HEK293T (cell line): ENCODE results near the gene TMEM238L.

Experiments used
- CTCF ChIA-PET: fragments of 350-600 bp; formaldehyde crosslinking; extraction: SDS; loops from one replicate; lab custom pipeline; 2021; ENCODE audit warnings: antibody characterized with exemption, inconsistent platforms; lab: Yijun Ruan, JAX
- POLR2A ChIA-PET: fragments of 350-600 bp; formaldehyde crosslinking; extraction: SDS; loops from one replicate; lab custom pipeline; 2020; ENCODE audit warnings: antibody characterized with exemption, inconsistent platforms; lab: Yijun Ruan, JAX
- DNase-seq: peaks from one replicate; pipeline ENCODE4 v3.0.0; 2012; ENCODE audit warnings: mixed read lengths; ENCODE audit errors: extremely low spot score
- ARNT ChIP-seq: fragments of 450-650 bp; IDR thresholded peaks from 2 replicates; pipeline ENCODE4 v1.6.1; 2017; ENCODE audit warnings: mild to moderate bottlenecking
- BHLHE40 ChIP-seq: fragments of 450-650 bp; IDR thresholded peaks from 2 replicates; pipeline ENCODE4 v1.6.1; 2016; ENCODE audit warnings: mild to moderate bottlenecking, moderate library complexity, borderline replicate concordance
- CTBP1 ChIP-seq: fragments of 450-650 bp; IDR thresholded peaks from 2 replicates; pipeline ENCODE4 v1.6.1; 2016; ENCODE audit warnings: borderline replicate concordance
- ELF4 ChIP-seq: fragments of 450-650 bp; IDR thresholded peaks from 2 replicates; pipeline ENCODE4 v1.6.1; 2017; ENCODE audit warnings: antibody characterized with exemption
- FOXA1 ChIP-seq: fragments of 450-650 bp; IDR thresholded peaks from 2 replicates; pipeline ENCODE4 v1.6.1; 2016; ENCODE audit warnings: mild to moderate bottlenecking
- FOXK2 ChIP-seq: fragments of 450-650 bp; IDR thresholded peaks from 2 replicates; pipeline ENCODE4 v1.6.1; 2016; ENCODE audit warnings: mild to moderate bottlenecking
- FOXM1 ChIP-seq: fragments of 450-650 bp; IDR thresholded peaks from 2 replicates; pipeline ENCODE4 v1.6.1; 2017; ENCODE audit warnings: mild to moderate bottlenecking, borderline replicate concordance
- HDGF ChIP-seq: fragments of 450-650 bp; IDR thresholded peaks from 2 replicates; pipeline ENCODE4 v1.6.1; 2017; ENCODE audit warnings: antibody characterized with exemption, borderline replicate concordance
- L3MBTL2 ChIP-seq: fragments of 450-650 bp; conservative IDR thresholded peaks from 2 replicates; pipeline ENCODE4 v1.6.1; 2016; ENCODE audit warnings: mild to moderate bottlenecking
- LEF1 ChIP-seq: fragments of 450-650 bp; IDR thresholded peaks from 2 replicates; pipeline ENCODE4 v1.6.1; 2017; ENCODE audit warnings: mild to moderate bottlenecking, borderline replicate concordance
- NFRKB ChIP-seq: fragments of 450-650 bp; IDR thresholded peaks from 2 replicates; pipeline ENCODE4 v1.6.1; 2016; ENCODE audit warnings: mild to moderate bottlenecking, moderate library complexity
- SP1 ChIP-seq: fragments of 450-650 bp; IDR thresholded peaks from 2 replicates; pipeline ENCODE4 v1.6.1; 2017
- SUZ12 ChIP-seq: fragments of 450-650 bp; IDR thresholded peaks from 2 replicates; pipeline ENCODE4 v1.6.1; 2016; ENCODE audit warnings: mild to moderate bottlenecking
- TARDBP ChIP-seq: fragments of 450-650 bp; IDR thresholded peaks from 2 replicates; pipeline ENCODE4 v1.6.1; 2016
- ZNF384 ChIP-seq: fragments of 450-650 bp; IDR thresholded peaks from 2 replicates; pipeline ENCODE4 v1.6.1; 2016
- TF ChIP-seq, protein P1 (sequence below): fragments of 450-650 bp; IDR thresholded peaks from 2 replicates; pipeline ENCODE4 v1.6.1; 2016

The TMEM238L gene

DNA sequence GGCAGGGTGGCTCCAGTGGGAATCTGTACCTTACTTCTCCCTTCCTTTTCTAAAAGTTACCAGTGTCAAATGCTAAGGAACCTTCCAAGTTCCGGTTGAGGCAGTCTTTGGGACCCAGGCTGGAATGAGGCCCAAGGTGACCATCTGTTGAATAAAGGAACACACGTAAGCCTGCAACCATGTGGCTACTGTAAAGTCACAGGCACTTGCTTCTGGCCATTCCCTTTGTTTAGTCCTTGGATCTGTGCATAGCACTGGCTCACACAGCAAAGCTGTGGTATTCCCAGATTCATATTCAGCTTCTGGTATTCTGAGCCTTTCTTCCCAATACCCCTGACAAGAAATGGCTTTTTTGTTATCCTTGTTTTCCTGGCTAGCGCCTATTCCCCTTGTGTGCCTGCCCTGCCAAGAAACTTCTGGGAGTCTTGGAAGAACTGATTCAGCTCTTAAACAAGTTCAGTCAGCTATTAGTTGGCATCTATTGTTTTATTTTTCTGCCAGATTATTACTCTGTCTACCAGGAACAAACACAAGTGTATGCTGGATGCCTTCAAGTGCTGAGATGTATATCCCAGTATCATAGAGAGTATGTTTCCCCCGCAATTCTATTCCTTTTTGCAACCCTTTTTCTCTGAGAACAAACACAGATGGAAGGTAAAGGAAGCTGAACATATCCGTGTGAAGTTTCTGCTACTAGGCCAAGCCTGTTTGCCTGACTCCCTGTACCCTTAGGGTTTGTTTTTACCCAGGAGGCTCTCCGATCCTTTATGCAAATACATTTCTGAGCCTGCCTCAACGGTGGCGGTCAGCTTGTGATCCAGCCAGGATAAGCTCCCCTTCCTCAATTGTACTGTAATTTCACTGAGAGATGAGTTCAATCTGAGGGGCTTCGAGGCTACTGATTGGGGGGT lies 13.2 kb downstream of the TMEM238L start:
- CTCF ChIA-PET: no interaction called here
- POLR2A ChIA-PET: no interaction called here
- TF ChIP-seq LEF1: no peak
- TF ChIP-seq, protein P1, sequence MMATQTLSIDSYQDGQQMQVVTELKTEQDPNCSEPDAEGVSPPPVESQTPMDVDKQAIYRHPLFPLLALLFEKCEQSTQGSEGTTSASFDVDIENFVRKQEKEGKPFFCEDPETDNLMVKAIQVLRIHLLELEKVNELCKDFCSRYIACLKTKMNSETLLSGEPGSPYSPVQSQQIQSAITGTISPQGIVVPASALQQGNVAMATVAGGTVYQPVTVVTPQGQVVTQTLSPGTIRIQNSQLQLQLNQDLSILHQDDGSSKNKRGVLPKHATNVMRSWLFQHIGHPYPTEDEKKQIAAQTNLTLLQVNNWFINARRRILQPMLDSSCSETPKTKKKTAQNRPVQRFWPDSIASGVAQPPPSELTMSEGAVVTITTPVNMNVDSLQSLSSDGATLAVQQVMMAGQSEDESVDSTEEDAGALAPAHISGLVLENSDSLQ: no peak
- no peak for TF ChIP-seq TARDBP
- TF ChIP-seq FOXM1: no peak
- no peak for TF ChIP-seq FOXK2
- DNase-seq: no peak

DNA sequence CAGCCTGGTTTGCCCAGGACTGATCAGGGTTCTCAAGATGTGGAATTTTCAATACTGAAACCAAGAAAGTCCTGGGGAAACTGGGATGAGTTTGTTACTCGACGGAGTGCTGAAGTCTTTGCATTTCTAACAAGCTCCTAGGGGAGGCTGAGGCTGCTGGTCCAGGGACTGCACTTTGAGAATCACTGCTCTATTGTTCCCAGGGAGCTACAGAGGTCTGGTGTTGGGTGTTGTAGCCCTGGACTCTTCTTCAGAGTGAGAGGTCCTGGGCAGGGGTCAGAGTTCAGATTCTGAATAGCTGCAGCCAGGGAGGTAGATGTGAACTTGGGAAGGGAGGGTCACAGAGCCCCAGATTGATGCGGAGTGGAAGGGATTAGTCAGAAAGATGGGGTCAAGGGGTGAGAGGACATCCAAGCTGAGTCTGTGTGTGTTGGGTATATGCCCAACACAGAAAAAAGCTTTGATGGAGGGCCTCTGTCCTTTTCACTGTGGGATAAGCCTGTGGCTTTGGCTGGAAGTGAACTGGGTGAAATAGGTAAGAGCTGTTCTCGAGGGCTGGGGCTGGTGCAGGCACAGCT lies 14.1 kb downstream of the TMEM238L start:
- TF ChIP-seq, protein P1: no peak
- TF ChIP-seq SUZ12 (no peak), ZNF384 (no peak), FOXK2 (no peak), CTBP1 (no peak), L3MBTL2 (no peak), FOXM1 (no peak), TARDBP (no peak)
- CTCF ChIA-PET: no interaction called here

DNA sequence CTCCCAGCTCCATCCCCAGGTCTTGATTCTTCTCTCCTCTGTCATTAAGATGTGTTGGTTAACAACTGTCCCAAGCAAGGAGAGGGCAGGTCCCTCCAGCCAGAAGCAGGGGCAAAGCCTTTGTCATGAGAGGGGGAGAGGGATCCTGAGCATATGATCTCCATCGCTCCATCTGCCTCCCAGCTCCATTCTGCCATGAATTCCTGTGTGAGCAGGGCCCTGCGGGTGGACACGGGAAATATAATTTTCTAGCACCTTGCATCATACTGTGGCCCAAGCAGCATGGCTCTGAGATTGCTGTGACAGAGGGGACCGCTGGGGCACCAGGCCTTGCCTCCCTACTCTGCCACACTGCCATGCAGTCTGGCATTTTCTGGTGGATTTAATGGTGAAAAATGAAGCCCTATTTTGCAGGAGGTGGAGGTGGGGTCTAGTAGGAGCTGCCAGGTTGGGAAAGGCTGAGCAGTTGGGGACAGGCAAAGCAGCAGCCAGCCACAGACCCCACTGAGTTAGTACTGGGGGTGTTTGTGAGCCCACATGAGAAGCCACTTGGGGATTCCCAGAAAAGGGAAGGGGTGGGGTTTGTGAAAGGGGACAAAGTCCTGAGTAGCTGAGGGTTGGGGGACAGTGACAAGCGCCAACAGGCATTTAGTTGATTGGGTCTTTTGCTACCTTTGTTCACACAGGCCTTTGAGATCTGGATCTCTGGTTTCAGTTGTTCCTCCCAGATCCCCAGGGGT lies 16.4 kb downstream of the TMEM238L start:
- POLR2A ChIA-PET: no interaction called here
- no peak for DNase-seq
- CTCF ChIA-PET: no interaction called here
- TF ChIP-seq FOXM1: no peak
- TF ChIP-seq L3MBTL2: no peak
- no peak for TF ChIP-seq TARDBP
- TF ChIP-seq ZNF384: no peak
- no peak for TF ChIP-seq FOXK2
- no peak for TF ChIP-seq LEF1
- no peak for TF ChIP-seq HDGF
- no peak for TF ChIP-seq CTBP1
- TF ChIP-seq ARNT: no peak
- TF ChIP-seq SUZ12: no peak
- no peak for TF ChIP-seq BHLHE40
- TF ChIP-seq SP1: no peak
- no peak for TF ChIP-seq NFRKB
- no peak for TF ChIP-seq FOXA1
- no peak for TF ChIP-seq ELF4
- TF ChIP-seq, protein P1: no peak

More for the DNA sequence above, 14.1 kb downstream of the TMEM238L start:
- POLR2A ChIA-PET: no interaction called here
- no peak for DNase-seq

DNA sequence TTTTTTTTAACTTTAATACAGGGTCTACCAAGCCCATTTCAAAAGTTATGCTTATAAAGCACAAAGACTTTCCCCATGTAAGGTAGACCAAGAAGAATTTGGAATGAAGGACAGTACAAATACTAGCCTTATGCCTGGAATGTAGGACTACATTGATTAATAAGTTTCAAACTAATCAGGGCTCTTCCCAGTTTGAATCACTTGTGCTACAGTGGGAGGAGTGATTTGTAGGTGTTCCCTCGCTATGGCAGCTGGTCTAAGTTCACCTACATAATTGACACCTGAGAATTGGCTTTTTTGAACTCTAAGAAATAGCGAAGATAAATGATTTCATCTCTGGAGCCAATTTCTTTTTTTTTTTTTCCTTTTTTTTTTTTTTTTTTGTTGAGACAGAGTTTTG lies 18.6 kb downstream of the TMEM238L start:
- POLR2A ChIA-PET: no interaction called here
- DNase-seq: no peak
- CTCF ChIA-PET: interaction anchor here (0.6 kb wide), 1 partner anchor 48 kb away, joined by 3 read pairs; no protein-coding TSS in a partner anchor
- TF ChIP-seq CTBP1 (no peak), FOXK2 (no peak), ZNF384 (no peak), TARDBP (no peak), BHLHE40 (no peak)

DNA sequence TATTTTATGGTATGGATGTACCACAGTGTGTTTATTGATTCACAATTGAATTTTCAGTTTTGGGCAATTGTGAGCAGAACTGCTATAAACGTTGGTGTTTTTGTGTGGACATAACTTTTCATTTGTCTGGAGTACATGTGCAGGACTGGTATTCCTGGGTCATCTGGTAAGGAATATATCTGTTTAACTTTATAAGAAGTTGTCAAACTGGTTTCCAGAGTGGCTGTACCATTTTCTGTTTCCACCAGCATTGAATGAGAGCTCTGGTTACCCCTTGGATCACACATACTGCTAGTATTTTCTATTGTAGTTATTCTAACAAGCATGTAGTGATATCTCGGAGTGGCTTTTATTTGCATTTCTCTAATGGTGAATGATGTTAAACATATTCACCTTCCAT lies 24.3 kb downstream of the TMEM238L start:
- ChIA-PET CTCF (no interaction called here), POLR2A (no interaction called here)
- TF ChIP-seq LEF1 (no peak), L3MBTL2 (no peak), SUZ12 (no peak), HDGF (no peak), FOXM1 (no peak), FOXK2 (no peak), FOXA1 (no peak)
- TF ChIP-seq, protein P1: no peak
- no peak for DNase-seq

DNA sequence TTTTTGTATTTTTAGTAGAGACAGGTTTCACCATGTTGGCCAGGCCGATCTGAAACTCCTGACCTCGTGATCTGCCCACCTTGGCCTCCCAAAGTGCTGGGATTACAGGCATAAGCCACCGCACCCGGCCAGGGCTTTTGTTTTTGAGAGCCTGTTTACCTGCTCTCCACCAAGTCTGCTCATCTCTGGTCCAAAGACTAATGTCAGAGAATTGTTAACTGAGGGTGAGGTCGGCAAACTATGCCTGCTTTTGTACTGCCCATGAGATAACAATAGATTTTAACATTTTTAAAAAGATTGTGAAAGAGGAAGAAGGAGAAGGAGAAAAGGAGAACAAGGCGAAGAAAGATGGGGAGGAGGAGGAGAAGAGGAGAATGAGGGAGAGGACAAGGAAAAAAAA lies 26.0 kb downstream of the TMEM238L start:
- ChIA-PET POLR2A (no interaction called here), CTCF (no interaction called here)
- no peak for DNase-seq
- TF ChIP-seq TARDBP: no peak
- TF ChIP-seq, protein P1: no peak
- no peak for TF ChIP-seq ELF4
- no peak for TF ChIP-seq FOXA1
- TF ChIP-seq FOXK2: no peak
- no peak for TF ChIP-seq LEF1
- TF ChIP-seq CTBP1: no peak
- TF ChIP-seq NFRKB: no peak
- no peak for TF ChIP-seq SP1
- no peak for TF ChIP-seq ARNT
- no peak for TF ChIP-seq BHLHE40
